Activated T-cell treated with anti-CD3 and anti-CD28 coated beads, Interleukin-2, amount 50 U/mL, for 4 hours (primary cell): Measurements from ENCODE around the gene CRTC1. TPM values are rescaled to one million over a fixed set of nuclear protein-coding genes. Genes with fewer than 3 reads are reported as not detected.

Source experiments
- ATAC-seq, 2 donors: fragments of 200-7000 bp; cut with Tn5 transposase; one replicate each; pipeline ENCODE4 v1.10.0; 2021
- DNase-seq: peaks from one replicate; pipeline ENCODE4 v3.0.0-alpha.2; 2020
- H3K27me3 Mint-ChIP-seq: one replicate; pipeline ENCODE4 v1.8.0; 2021; ENCODE audit warnings: low read depth, mixed read lengths
- H3K36me3 Mint-ChIP-seq: one replicate; pipeline ENCODE4 v1.8.0; 2022; ENCODE audit warnings: mixed read lengths; ENCODE audit not compliant: insufficient read depth
- H3K4me1 Mint-ChIP-seq: one replicate; pipeline ENCODE4 v1.8.0; 2021; ENCODE audit warnings: low read depth, mixed read lengths
- H3K4me3 Mint-ChIP-seq: one replicate; pipeline ENCODE4 v1.8.0; 2021; ENCODE audit warnings: mild to moderate bottlenecking, moderate library complexity, mixed read lengths
- H3K9me3 Mint-ChIP-seq: one replicate; pipeline ENCODE4 v1.8.0; 2021; ENCODE audit warnings: mixed read lengths
- total RNA-seq, 3 donors: library from RNA; stranded (reverse); gene quantifications; one replicate each; pipeline ENCODE4 v1.2.1, GENCODE V29; 2021

Gene CRTC1
- total RNA-seq, 3 donors from 2014 or later: 7.8 to 9.6 (median 8.9) TPM

GRCh38 chr19:18647371-18647767 is 36.1 kb upstream of the CRTC1 start:
- H3K9me3 Mint-ChIP-seq: no peaks in the 10 kb centered on the region
- ATAC-seq: no peak
- H3K4me3 Mint-ChIP-seq: no peak overlapping the region

GRCh38 chr19:18647807-18648206 is 35.7 kb upstream of the CRTC1 start:
- H3K36me3 Mint-ChIP-seq: peaks cover 1% of the 10 kb centered on the region
- H3K4me3 Mint-ChIP-seq: no peak overlapping the region
- DNase-seq (no peak), ATAC-seq (no peak)
- H3K4me1 Mint-ChIP-seq: peaks cover 10% of the 10 kb centered on the region
- no peaks in the 10 kb centered on the region for H3K27me3 Mint-ChIP-seq
- no peaks in the 10 kb centered on the region for H3K9me3 Mint-ChIP-seq

More at GRCh38 chr19:18647371-18647767, 36.1 kb upstream of the CRTC1 start:
- DNase-seq: no peak
- H3K36me3 Mint-ChIP-seq: peaks cover 1% of the 10 kb centered on the region
- peaks cover 10% of the 10 kb centered on the region for H3K4me1 Mint-ChIP-seq
- H3K27me3 Mint-ChIP-seq: no peaks in the 10 kb centered on the region

- DNase-seq: no peak
- Mint-ChIP-seq H3K9me3 (no peaks in the 10 kb centered on the region), H3K27me3 (no peaks in the 10 kb centered on the region), H3K4me1 (peaks cover 10% of the 10 kb centered on the region), H3K36me3 (peaks cover 1% of the 10 kb centered on the region), H3K4me3 (no peak overlapping the region)
- no peak for ATAC-seq
These were observed 34.5 kb upstream of the CRTC1 start for GRCh38 chr19:18648973-18649315.

GRCh38 chr19:18649371-18650020 is 34.0 kb upstream of the CRTC1 start:
- DNase-seq (no peak), ATAC-seq (peak in 1 of 2 donors; percentile 26)
- Mint-ChIP-seq H3K36me3 (peaks cover 1% of the 10 kb centered on the region), H3K4me3 (no peak overlapping the region), H3K4me1 (peaks cover 8% of the 10 kb centered on the region), H3K27me3 (no peaks in the 10 kb centered on the region), H3K9me3 (no peaks in the 10 kb centered on the region)

- Mint-ChIP-seq H3K9me3 (no peaks in the 10 kb centered on the region), H3K4me3 (no peak overlapping the region), H3K4me1 (peaks cover 8% of the 10 kb centered on the region), H3K27me3 (no peaks in the 10 kb centered on the region), H3K36me3 (peaks cover 1% of the 10 kb centered on the region)
- ATAC-seq: no peak
- DNase-seq: no peak
These were observed 33.5 kb upstream of the CRTC1 start for GRCh38 chr19:18650021-18650390.

GRCh38 chr19:18650468-18651041 is 32.9 kb upstream of the CRTC1 start:
- no peak for ATAC-seq
- peaks cover 8% of the 10 kb centered on the region for H3K4me1 Mint-ChIP-seq

GRCh38 chr19:18651300-18651699 is 32.2 kb upstream of the CRTC1 start:
- DNase-seq: no peak

More at GRCh38 chr19:18650468-18651041, 32.9 kb upstream of the CRTC1 start:
- H3K9me3 Mint-ChIP-seq: no peaks in the 10 kb centered on the region
- H3K36me3 Mint-ChIP-seq: peaks cover 1% of the 10 kb centered on the region
- H3K27me3 Mint-ChIP-seq: no peaks in the 10 kb centered on the region
- H3K4me3 Mint-ChIP-seq: no peak overlapping the region
- no peak for DNase-seq

GRCh38 chr19:18651733-18652132 is 31.7 kb upstream of the CRTC1 start:
- Mint-ChIP-seq H3K4me3 (no peak overlapping the region), H3K9me3 (no peaks in the 10 kb centered on the region), H3K4me1 (peaks cover 8% of the 10 kb centered on the region), H3K27me3 (no peaks in the 10 kb centered on the region), H3K36me3 (peaks cover 1% of the 10 kb centered on the region)
- no peak for ATAC-seq
- no peak for DNase-seq

More at GRCh38 chr19:18651300-18651699, 32.2 kb upstream of the CRTC1 start:
- Mint-ChIP-seq H3K4me1 (peaks cover 8% of the 10 kb centered on the region), H3K9me3 (no peaks in the 10 kb centered on the region), H3K27me3 (no peaks in the 10 kb centered on the region), H3K36me3 (peaks cover 1% of the 10 kb centered on the region), H3K4me3 (no peak overlapping the region)
- ATAC-seq: no peak

- H3K27me3 Mint-ChIP-seq: no peaks in the 10 kb centered on the region
- H3K4me3 Mint-ChIP-seq: no peak overlapping the region
- ATAC-seq (no peak), DNase-seq (no peak)
- H3K36me3 Mint-ChIP-seq: no peaks in the 10 kb centered on the region
- no peaks in the 10 kb centered on the region for H3K9me3 Mint-ChIP-seq
- peaks cover 12% of the 10 kb centered on the region for H3K4me1 Mint-ChIP-seq
These were observed 29.6 kb upstream of the CRTC1 start for GRCh38 chr19:18653853-18654252.

GRCh38 chr19:18654469-18654868 is 29.0 kb upstream of the CRTC1 start:
- Mint-ChIP-seq H3K9me3 (no peaks in the 10 kb centered on the region), H3K4me1 (peaks cover 13% of the 10 kb centered on the region)
- no peak for ATAC-seq

GRCh38 chr19:18655173-18655844 is 28.2 kb upstream of the CRTC1 start:
- DNase-seq (no peak), ATAC-seq (no peak)
- Mint-ChIP-seq H3K36me3 (no peaks in the 10 kb centered on the region), H3K4me1 (peaks cover 13% of the 10 kb centered on the region), H3K4me3 (no peak overlapping the region), H3K27me3 (no peaks in the 10 kb centered on the region), H3K9me3 (no peaks in the 10 kb centered on the region)

More at GRCh38 chr19:18654469-18654868, 29.0 kb upstream of the CRTC1 start:
- H3K4me3 Mint-ChIP-seq: no peak overlapping the region
- no peaks in the 10 kb centered on the region for H3K27me3 Mint-ChIP-seq
- no peak for DNase-seq
- no peaks in the 10 kb centered on the region for H3K36me3 Mint-ChIP-seq

GRCh38 chr19:18656337-18657086 is 27.0 kb upstream of the CRTC1 start:
- H3K4me3 Mint-ChIP-seq: no peak overlapping the region
- DNase-seq (no peak), ATAC-seq (no peak)
- H3K27me3 Mint-ChIP-seq: no peaks in the 10 kb centered on the region
- no peaks in the 10 kb centered on the region for H3K9me3 Mint-ChIP-seq
- peaks cover 16% of the 10 kb centered on the region for H3K4me1 Mint-ChIP-seq
- peaks cover 3% of the 10 kb centered on the region for H3K36me3 Mint-ChIP-seq

GRCh38 chr19:18657590-18658365 is 25.7 kb upstream of the CRTC1 start:
- H3K9me3 Mint-ChIP-seq: no peaks in the 10 kb centered on the region
- no peaks in the 10 kb centered on the region for H3K27me3 Mint-ChIP-seq
- no peak overlapping the region for H3K4me3 Mint-ChIP-seq
- DNase-seq (no peak), ATAC-seq (no peak)
- peaks cover 3% of the 10 kb centered on the region for H3K36me3 Mint-ChIP-seq
- peaks cover 17% of the 10 kb centered on the region for H3K4me1 Mint-ChIP-seq

- ATAC-seq (no peak), DNase-seq (no peak)
- peaks cover 3% of the 10 kb centered on the region for H3K36me3 Mint-ChIP-seq
- H3K27me3 Mint-ChIP-seq: no peaks in the 10 kb centered on the region
- peaks cover 20% of the 10 kb centered on the region for H3K4me1 Mint-ChIP-seq
- H3K9me3 Mint-ChIP-seq: no peaks in the 10 kb centered on the region
- no peak overlapping the region for H3K4me3 Mint-ChIP-seq
These were observed 25.1 kb upstream of the CRTC1 start for GRCh38 chr19:18658366-18658855.
